HCT116 (cell line): ENCODE measurements around the gene SC5D. TPM values are rescaled to one million over a fixed set of nuclear protein-coding genes. Genes with fewer than 3 reads are reported as not detected.

Experiments
- ATAC-seq: fragments of 200-7000 bp; cut with Tn5 transposase; 2 replicates; pipeline ENCODE4 v1.9.1; 2020; ENCODE audit warnings: mild to moderate bottlenecking, moderate library complexity
- BruUV-seq: library from RNA; stranded (reverse); fragments of 400-500 nt; replicated peaks from 2 replicates; lab custom pipeline; 2021; lab: Mats Ljungman, UMichigan
- CTCF ChIA-PET: fragments of 300-600 bp; sonication (Branson Sonifier 250); formaldehyde crosslinking; loops from one replicate; lab custom pipeline; 2021; ENCODE audit warnings: antibody characterized with exemption; lab: Charles Lee
- POLR2A ChIA-PET: fragments of 300-600, 350-600 bp; sonication (Branson Sonifier 250); formaldehyde crosslinking; loops from one replicate; lab custom pipeline; 2021; ENCODE audit warnings: antibody characterized with exemption; lab: Charles Lee
- RAD21 ChIA-PET, 2 experiments: fragments of 300-600 bp; sonication (Branson Sonifier 250); formaldehyde crosslinking; loops; one replicate each; lab custom pipeline; 2023; ENCODE audit warnings: low total read pairs in 2 of 2; ENCODE audit not compliant: uncharacterized antibody in 2 of 2, unreplicated experiment in 2 of 2, low non-redundant PET in 1 of 2; lab: Charles Lee
- DNase-seq: peaks from one replicate; pipeline ENCODE4 v3.0.0-alpha.2; 2010; ENCODE audit warnings: low read depth, low spot score
- H2AFZ ChIP-seq: fragments of 200-600 bp; shearing (Covaris generic), sonication (generic); 2 replicates; pipeline ENCODE4 v1.6.1; 2017; ENCODE audit warnings: low read depth, mixed run types, mixed read lengths, antibody characterized with exemption, low read length; ENCODE audit not compliant: poor library complexity, severe bottlenecking
- H3K27ac ChIP-seq: 2 replicates; pipeline ENCODE4 v1.5.1; 2012; ENCODE audit warnings: low read depth, low read length
- H3K27me3 ChIP-seq: fragments of 200-600 bp; sonication (generic); 2 replicates; pipeline ENCODE4 v1.6.1; 2016; ENCODE audit warnings: mixed run types, low read length, mixed read lengths; ENCODE audit not compliant: insufficient read depth
- H3K36me3 ChIP-seq, 2 experiments: fragments of 200-500 bp in 1 of 2; fragments of 200-600 bp in 1 of 2; sonication (Bioruptor generic) in 1 of 2; sonication (generic) in 1 of 2; 2 replicates each; pipeline versions ENCODE4 v1.5.1 to v1.6.1; 2014 to 2016; ENCODE audit warnings: low read length in 2 of 2, inconsistent platforms in 1 of 2, mixed read lengths in 1 of 2, mixed run types in 1 of 2; ENCODE audit not compliant: insufficient read depth in 2 of 2, control insufficient read depth in 1 of 2
- H3K4me1 ChIP-seq, 2 experiments: fragments of 200-600 bp in 1 of 2; sonication (generic) in 1 of 2; 2 replicates each; pipeline versions ENCODE4 v1.5.1 to v1.6.1; 2012 to 2017; ENCODE audit warnings: low read length in 2 of 2, inconsistent platforms in 1 of 2, mild to moderate bottlenecking in 1 of 2, mixed read lengths in 1 of 2, mixed run types in 1 of 2, moderate library complexity in 1 of 2; ENCODE audit not compliant: insufficient read depth in 2 of 2, control insufficient read depth in 1 of 2
- H3K4me2 ChIP-seq: fragments of 200-600 bp; sonication (generic); 2 replicates; pipeline ENCODE4 v1.6.1; 2017; ENCODE audit warnings: mixed run types, low read length, mixed read lengths
- H3K4me3 ChIP-seq, 2 experiments: fragments of 200-600 bp in 1 of 2; sonication (generic) in 1 of 2; replicated peaks in 1 of 2; 2 replicates each; pipeline ENCODE4 v1.5.1; 2011 to 2016; ENCODE audit warnings: low read length in 2 of 2, control low read depth in 1 of 2, low read depth in 1 of 2, mild to moderate bottlenecking in 1 of 2, mixed read lengths in 1 of 2, mixed run types in 1 of 2
- H3K79me2 ChIP-seq: fragments of 200-600 bp; sonication (generic); 2 replicates; pipeline ENCODE4 v1.6.1; 2017; ENCODE audit warnings: mild to moderate bottlenecking, mixed run types, low read length, moderate library complexity, mixed read lengths; ENCODE audit not compliant: insufficient read depth
- H3K9ac ChIP-seq: fragments of 200-600 bp; sonication (generic); 2 replicates; pipeline ENCODE4 v1.6.1; 2016; ENCODE audit warnings: low read length, mixed read lengths
- H3K9me2 ChIP-seq: fragments of 200-600 bp; sonication (generic), shearing (Covaris generic); 2 replicates; pipeline ENCODE4 v1.6.1; 2017; ENCODE audit warnings: mixed run types, mild to moderate bottlenecking, moderate library complexity; ENCODE audit not compliant: insufficient read depth
- H3K9me3 ChIP-seq, 2 experiments: fragments of 200-500 bp in 1 of 2; fragments of 200-600 bp in 1 of 2; sonication (Bioruptor generic) in 1 of 2; sonication (generic) in 1 of 2; 2 replicates each; pipeline ENCODE4 v1.6.1; 2014 to 2017; ENCODE audit warnings: low read length in 2 of 2, mixed read lengths in 2 of 2, inconsistent platforms in 1 of 2, low read depth in 1 of 2, mild to moderate bottlenecking in 1 of 2, mixed run types in 1 of 2, moderate library complexity in 1 of 2; ENCODE audit not compliant: control insufficient read depth in 1 of 2, insufficient read depth in 1 of 2
- H4K20me1 ChIP-seq: fragments of 200-600 bp; sonication (generic), shearing (Covaris generic); 2 replicates; pipeline ENCODE4 v1.6.1; 2017; ENCODE audit warnings: mixed run types, mild to moderate bottlenecking, moderate library complexity; ENCODE audit not compliant: insufficient read depth
- EGR1 ChIP-seq: IDR thresholded peaks from 2 replicates; pipeline ENCODE4 v1.6.1; 2012; ENCODE audit warnings: low read depth
- ELF1 ChIP-seq: IDR thresholded peaks from 2 replicates; pipeline ENCODE4 v1.6.1; 2012; ENCODE audit warnings: low read depth, borderline replicate concordance
- FOSL1 ChIP-seq: IDR thresholded peaks from 2 replicates; pipeline ENCODE4 v1.6.1; 2012; ENCODE audit warnings: low read depth
- POLR2A ChIP-seq: IDR thresholded peaks from 2 replicates; pipeline ENCODE4 v1.7.0; 2011; ENCODE audit warnings: borderline replicate concordance; ENCODE audit not compliant: insufficient read depth, insufficient read length; ENCODE audit errors: extremely low read depth
- POLR2AphosphoS5 ChIP-seq: IDR thresholded peaks from 2 replicates; pipeline ENCODE4 v1.6.1; 2011; ENCODE audit warnings: mild to moderate bottlenecking, low read depth, low read length, moderate library complexity
- SIN3A ChIP-seq: IDR thresholded peaks from 2 replicates; pipeline ENCODE4 v1.6.1; 2012; ENCODE audit warnings: low read depth
- SP1 ChIP-seq: IDR thresholded peaks from 2 replicates; pipeline ENCODE4 v1.6.1; 2012; ENCODE audit warnings: low read depth
- ZNF274 ChIP-seq: fragments of 200-500 bp; sonication (Bioruptor generic); IDR thresholded peaks from 2 replicates; pipeline ENCODE4 v1.6.1; 2014; ENCODE audit warnings: mild to moderate bottlenecking, low read depth, low read length, inconsistent platforms
- intact Hi-C: fragments of 100-400 bp; cut with micrococcal nuclease; formaldehyde crosslinking; loops from 2 replicates; pipeline ENCODE4 v1.10.0; 2022
- total RNA-seq: library from RNA; stranded (reverse); gene quantifications from one replicate; pipeline ENCODE4 v1.2.1, GENCODE V29; 2021; ENCODE audit not compliant: unreplicated experiment
- TF ChIP-seq, protein P1 (sequence below): IDR thresholded peaks from 2 replicates; pipeline ENCODE4 v1.6.1; 2011; ENCODE audit warnings: mild to moderate bottlenecking, low read length, moderate library complexity; ENCODE audit not compliant: insufficient replicate concordance; ENCODE audit errors: extremely low read depth
- TF ChIP-seq, protein P2 (sequence below), 3 experiments: fragments of 200-600 bp in 1 of 3; sonication (generic) in 1 of 3; IDR thresholded peaks in 2 of 3; conservative IDR thresholded peaks in 1 of 3; 2 replicates each; pipeline ENCODE4 v1.5.1; 2012 to 2017; ENCODE audit warnings: low read depth in 2 of 3, low read length in 2 of 3, antibody characterized with exemption in 1 of 3, borderline replicate concordance in 1 of 3, control low read depth in 1 of 3, mild to moderate bottlenecking in 1 of 3, mixed read lengths in 1 of 3, mixed run types in 1 of 3, moderate library complexity in 1 of 3; ENCODE audit not compliant: insufficient read depth in 1 of 3
- TF ChIP-seq, protein P3 (sequence below): IDR thresholded peaks from 2 replicates; pipeline ENCODE4 v1.6.1; 2012

SC5D gene
- total RNA-seq, 1 experiment from 2014 or later, result 24.1 TPM

DNA sequence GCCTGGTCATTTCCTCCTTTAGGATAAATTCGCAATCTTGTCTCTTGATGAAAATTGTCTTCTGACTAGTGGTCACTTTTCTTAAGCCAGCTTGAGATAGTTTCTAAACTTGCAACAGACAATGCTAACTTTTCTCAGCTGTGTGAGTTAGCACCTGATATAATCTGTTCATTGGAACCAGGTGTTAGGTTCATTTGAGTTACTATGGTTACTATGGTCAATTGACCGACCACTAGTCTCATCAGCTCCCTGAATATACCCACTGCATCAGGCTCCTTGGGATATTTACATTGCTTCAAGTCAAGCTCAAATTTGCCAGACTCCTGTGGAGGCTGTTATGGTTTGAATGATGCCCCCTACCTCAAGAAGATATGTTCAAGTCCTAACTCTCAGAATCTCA lies 54.5 kb downstream of the SC5D start:
- intact Hi-C loops, result no loop called here
- Histone ChIP-seq H3K27me3 (peaks cover 20% of the 10 kb centered on the region), H3K9ac (no peak overlapping the region), H3K4me3 (no peak overlapping the region), H3K27ac (no peak overlapping the region), H3K79me2 (no peaks in the 10 kb centered on the region), H3K9me2 (no peaks in the 10 kb centered on the region), H3K4me1 (no peaks in the 10 kb centered on the region), H4K20me1 (no peaks in the 10 kb centered on the region), H3K9me3 (no peaks in the 10 kb centered on the region), H3K36me3 (no peaks in the 10 kb centered on the region), H2AFZ (no peak overlapping the region), H3K4me2 (no peak overlapping the region)
- ATAC-seq, result no peak
- DNase-seq, result no peak
- no TSS peak for BruUV-seq
- ChIA-PET CTCF (no interaction called here), RAD21 (no interaction called here), POLR2A (no interaction called here)
- TF ChIP-seq SIN3A, result no peak
- TF ChIP-seq ZNF274, result no peak
- TF ChIP-seq ELF1, result no peak
- TF ChIP-seq, protein P1, sequence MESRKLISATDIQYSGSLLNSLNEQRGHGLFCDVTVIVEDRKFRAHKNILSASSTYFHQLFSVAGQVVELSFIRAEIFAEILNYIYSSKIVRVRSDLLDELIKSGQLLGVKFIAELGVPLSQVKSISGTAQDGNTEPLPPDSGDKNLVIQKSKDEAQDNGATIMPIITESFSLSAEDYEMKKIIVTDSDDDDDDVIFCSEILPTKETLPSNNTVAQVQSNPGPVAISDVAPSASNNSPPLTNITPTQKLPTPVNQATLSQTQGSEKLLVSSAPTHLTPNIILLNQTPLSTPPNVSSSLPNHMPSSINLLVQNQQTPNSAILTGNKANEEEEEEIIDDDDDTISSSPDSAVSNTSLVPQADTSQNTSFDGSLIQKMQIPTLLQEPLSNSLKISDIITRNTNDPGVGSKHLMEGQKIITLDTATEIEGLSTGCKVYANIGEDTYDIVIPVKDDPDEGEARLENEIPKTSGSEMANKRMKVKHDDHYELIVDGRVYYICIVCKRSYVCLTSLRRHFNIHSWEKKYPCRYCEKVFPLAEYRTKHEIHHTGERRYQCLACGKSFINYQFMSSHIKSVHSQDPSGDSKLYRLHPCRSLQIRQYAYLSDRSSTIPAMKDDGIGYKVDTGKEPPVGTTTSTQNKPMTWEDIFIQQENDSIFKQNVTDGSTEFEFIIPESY, result no peak
- no peak for TF ChIP-seq EGR1
- TF ChIP-seq FOSL1, result no peak
- no peak for TF ChIP-seq POLR2A
- no peak for TF ChIP-seq POLR2AphosphoS5
- TF ChIP-seq SP1, result no peak
- TF ChIP-seq, protein P2, sequence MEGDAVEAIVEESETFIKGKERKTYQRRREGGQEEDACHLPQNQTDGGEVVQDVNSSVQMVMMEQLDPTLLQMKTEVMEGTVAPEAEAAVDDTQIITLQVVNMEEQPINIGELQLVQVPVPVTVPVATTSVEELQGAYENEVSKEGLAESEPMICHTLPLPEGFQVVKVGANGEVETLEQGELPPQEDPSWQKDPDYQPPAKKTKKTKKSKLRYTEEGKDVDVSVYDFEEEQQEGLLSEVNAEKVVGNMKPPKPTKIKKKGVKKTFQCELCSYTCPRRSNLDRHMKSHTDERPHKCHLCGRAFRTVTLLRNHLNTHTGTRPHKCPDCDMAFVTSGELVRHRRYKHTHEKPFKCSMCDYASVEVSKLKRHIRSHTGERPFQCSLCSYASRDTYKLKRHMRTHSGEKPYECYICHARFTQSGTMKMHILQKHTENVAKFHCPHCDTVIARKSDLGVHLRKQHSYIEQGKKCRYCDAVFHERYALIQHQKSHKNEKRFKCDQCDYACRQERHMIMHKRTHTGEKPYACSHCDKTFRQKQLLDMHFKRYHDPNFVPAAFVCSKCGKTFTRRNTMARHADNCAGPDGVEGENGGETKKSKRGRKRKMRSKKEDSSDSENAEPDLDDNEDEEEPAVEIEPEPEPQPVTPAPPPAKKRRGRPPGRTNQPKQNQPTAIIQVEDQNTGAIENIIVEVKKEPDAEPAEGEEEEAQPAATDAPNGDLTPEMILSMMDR (IDR thresholded peaks at IDR 0.05 in 2 of 3, conservative IDR thresholded peaks at IDR 0.05 in 1 of 3; ENCODE audit: borderline replicate concordance in 1 of 3, insufficient read depth in 1 of 3, low read depth in 2 of 3, low read length in 2 of 3), result no peak
- TF ChIP-seq, protein P3, sequence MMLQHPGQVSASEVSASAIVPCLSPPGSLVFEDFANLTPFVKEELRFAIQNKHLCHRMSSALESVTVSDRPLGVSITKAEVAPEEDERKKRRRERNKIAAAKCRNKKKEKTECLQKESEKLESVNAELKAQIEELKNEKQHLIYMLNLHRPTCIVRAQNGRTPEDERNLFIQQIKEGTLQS, result no peak
